GM12878 (cell line): Measurements from ENCODE around the gene HSD17B1. TPM values are rescaled to one million over a fixed set of nuclear protein-coding genes. Genes with fewer than 3 reads are reported as not detected.
"Not testable (repeated sequence)": the region's sequence is repeated elsewhere in the genome, so short reads cannot be mapped to it uniquely, and the experiment has no call there.

Source experiments
- ATAC-seq: fragments of 200-7000 bp; cut with Tn5 transposase; 3 replicates; pipeline ENCODE4 v1.9.1; 2020; ENCODE audit warnings: mild to moderate bottlenecking, moderate library complexity
- BruUV-seq: library from RNA; stranded (reverse); fragments of 400-500 nt; replicated peaks from 2 replicates; lab custom pipeline; 2021; lab: Mats Ljungman, UMichigan
- CTCF ChIA-PET: fragments of 300-600 bp; sonication (Branson Sonifier 250); formaldehyde crosslinking; extraction: SDS; loops from one replicate; lab custom pipeline; 2021; ENCODE audit warnings: inconsistent platforms; lab: Yijun Ruan, JAX
- POLR2A ChIA-PET: fragments of 350-600 bp; formaldehyde crosslinking; extraction: SDS; loops from one replicate; lab custom pipeline; 2021; ENCODE audit warnings: inconsistent platforms; lab: Charles Lee
- RAD21 ChIA-PET: fragments of 300-600 bp; sonication (Branson Sonifier 250); formaldehyde crosslinking; loops from one replicate; lab custom pipeline; 2023; ENCODE audit warnings: antibody characterized with exemption; ENCODE audit not compliant: unreplicated experiment; lab: Charles Lee
- SMC1A ChIA-PET: fragments of 300-600 bp; sonication (Branson Sonifier 250); formaldehyde crosslinking; loops from one replicate; lab custom pipeline; 2023; ENCODE audit not compliant: unreplicated experiment, uncharacterized antibody; lab: Charles Lee
- DNase-seq: peaks from one replicate; pipeline ENCODE4 v3.0.0-alpha.2; 2011; ENCODE audit warnings: low read depth, low spot score
- FAIRE-seq: peaks from 3 replicates; lab custom pipeline; 2011; peaks lifted over from hg19 to GRCh38; lab: Jason Lieb, UNC
- H2AFZ ChIP-seq: 2 replicates; pipeline ENCODE4 v1.6.0; 2011; ENCODE audit warnings: low read depth, low read length, control low read depth; ENCODE audit not compliant: control insufficient read depth
- H3K27ac ChIP-seq: 2 replicates; pipeline ENCODE4 v1.5.1; 2011; ENCODE audit warnings: control low read depth; ENCODE audit not compliant: control insufficient read depth, insufficient read depth
- H3K27me3 ChIP-seq, 2 experiments: replicated peaks in 1 of 2; 2 replicates each; pipeline versions ENCODE4 v1.6.0 to v1.6.1; 2011; ENCODE audit warnings: low read length in 1 of 2; ENCODE audit not compliant: control insufficient read depth in 2 of 2, insufficient read depth in 2 of 2
- H3K36me3 ChIP-seq, 2 experiments: 2 replicates each; pipeline ENCODE4 v1.5.1; 2011; ENCODE audit warnings: low read length in 1 of 2; ENCODE audit not compliant: control insufficient read depth in 2 of 2, insufficient read depth in 2 of 2
- H3K4me1 ChIP-seq: 2 replicates; pipeline ENCODE4 v1.6.1; 2011; ENCODE audit warnings: mild to moderate bottlenecking, low read length, moderate library complexity, mixed read lengths; ENCODE audit not compliant: control insufficient read depth, insufficient read depth
- H3K4me2 ChIP-seq: 2 replicates; pipeline ENCODE4 v1.6.0; 2011; ENCODE audit warnings: control low read depth; ENCODE audit not compliant: control insufficient read depth, insufficient read depth
- H3K4me3 ChIP-seq: fragments of 200-600 bp; sonication (generic); 2 replicates; pipeline ENCODE4 v1.5.1; 2016
- H3K79me2 ChIP-seq: 2 replicates; pipeline ENCODE4 v1.6.0; 2011; ENCODE audit warnings: low read length; ENCODE audit not compliant: control insufficient read depth, insufficient read depth
- H3K9ac ChIP-seq: 2 replicates; pipeline ENCODE4 v1.8.0; 2011; ENCODE audit warnings: low read length, control low read depth, mixed read lengths; ENCODE audit not compliant: control insufficient read depth, insufficient read depth
- H3K9me3 ChIP-seq: replicated peaks from 3 replicates; pipeline ENCODE4 v1.5.1; 2011; ENCODE audit warnings: mild to moderate bottlenecking, low read length; ENCODE audit not compliant: control insufficient read depth, insufficient read depth
- H4K20me1 ChIP-seq: 2 replicates; pipeline ENCODE4 v1.6.0; 2011; ENCODE audit not compliant: control insufficient read depth, insufficient read depth
- MAX ChIP-seq: IDR thresholded peaks from 2 replicates; pipeline ENCODE4 v1.6.1; 2012; ENCODE audit warnings: low read depth, low read length, improper control_type of control experiment
- RELB ChIP-seq: fragments of 450-650 bp; IDR thresholded peaks from 2 replicates; pipeline ENCODE4 v1.6.1; 2017; ENCODE audit warnings: low read depth, mild to moderate bottlenecking, moderate library complexity
- SMC3 ChIP-seq: IDR thresholded peaks from 2 replicates; pipeline ENCODE4 v1.6.1; 2011; ENCODE audit warnings: low read length, improper control_type of control experiment, borderline replicate concordance
- TAF1 ChIP-seq: IDR thresholded peaks from 2 replicates; pipeline ENCODE4 v1.6.1; 2011; ENCODE audit warnings: mild to moderate bottlenecking, low read depth, low read length, borderline replicate concordance
- USF1 ChIP-seq: IDR thresholded peaks from 2 replicates; pipeline ENCODE4 v1.6.1; 2011; ENCODE audit warnings: borderline replicate concordance, low read depth, mild to moderate bottlenecking, moderate library complexity, mixed read lengths, low read length; ENCODE audit not compliant: insufficient read depth; ENCODE audit errors: extremely low read length
- WRNIP1 ChIP-seq: IDR thresholded peaks from 2 replicates; pipeline ENCODE4 v1.6.1; 2011; ENCODE audit warnings: low read depth, low read length, improper control_type of control experiment, borderline replicate concordance
- ZZZ3 ChIP-seq: IDR thresholded peaks from 2 replicates; pipeline ENCODE4 v1.6.1; 2011; ENCODE audit warnings: low read depth; ENCODE audit not compliant: control insufficient read depth, insufficient read length
- WGBS: methylation state at CpG from one replicate; pipeline ENCODE4 v1.1.6; 2016; ENCODE audit warnings: low lambda C conversion rate; ENCODE audit not compliant: insufficient replicate concordance, insufficient coverage; ENCODE audit errors: missing lambda C conversion rate; 5-methylcytosine and 5-hydroxymethylcytosine counted together
- in situ Hi-C: fragments of 300-500 bp; cut with MboI; formaldehyde crosslinking; loops from 9 replicates; pipeline ENCODE4 v1.14.3; 2018; ENCODE audit warnings: mixed read lengths
- intact Hi-C: fragments of 100-400 bp; cut with micrococcal nuclease; formaldehyde crosslinking; loops from one replicate; pipeline ENCODE4 v1.14.2; 2022; ENCODE audit not compliant: unreplicated experiment
- polyA plus RNA-seq, 11 experiments: library from polyadenylated mRNA; depleted of rRNA in 4 of 11; unstranded in 6 of 11; stranded (reverse) in 5 of 11; fragments of >200 nt; fragmentation: Nextera tagmentation in 4 of 11; fragmentation: Illumina TruSeq in 1 of 11; extraction: Ambion mirVana in 4 of 11; extraction: Trizol in 1 of 11; gene quantifications; 1 replicate in 1 of 11; 2 replicates in 10 of 11; pipeline versions ENCODE4 v1.2.1 to v1.2.3, GENCODE V29; 2011 to 2016; ENCODE audit warnings: inconsistent platforms in 2 of 11, missing spikeins in 2 of 11, low read depth in 1 of 11
- total RNA-seq, 4 experiments: library from RNA; depleted of rRNA in 3 of 4; stranded (reverse); fragments of >200 nt in 3 of 4; fragmentation: Illumina TruSeq in 1 of 4; extraction: Trizol in 1 of 4; gene quantifications; 2 replicates each; pipeline versions ENCODE4 v1.2.1 to v1.2.3, GENCODE V29; 2013 to 2021

The HSD17B1 gene
- total and polyA plus RNA-seq, 10 of the 15 experiments (the other 5 are each of a cell fraction or from before 2014, with no cell fraction given): 0.15 to 1.1 (median 0.42) TPM

GRCh38 chr17:42544874-42545283, 7.8 kb upstream of the HSD17B1 start:
- intact Hi-C loops (loop anchor here (5.0 kb wide), 1 partner anchor 217 kb away; the partner anchor contains the start of gene RAMP2), in situ Hi-C loops (no loop called here)
- H3K79me2 ChIP-seq: no peaks in the 10 kb centered on the region
- no peaks in the 10 kb centered on the region for H3K9me3 ChIP-seq
- no peak overlapping the region for H3K4me2 ChIP-seq
- no peak overlapping the region for H2AFZ ChIP-seq
- H3K36me3 ChIP-seq: no peaks in the 10 kb centered on the region; a peak in 2 of 4 replicates
- H3K4me1 ChIP-seq: peaks cover 11% of the 10 kb centered on the region
- WGBS: 79% methylated on average over 8 of the region's 8 CpGs
- no peaks in the 10 kb centered on the region for H3K27me3 ChIP-seq
- DNase-seq (no peak), FAIRE-seq (no peak), ATAC-seq (no peak)
- POLR2A ChIA-PET: interaction anchor here (0.6 kb wide), 1 partner anchor 302 kb away, joined by 3 read pairs; no protein-coding TSS in a partner anchor
- no peaks in the 10 kb centered on the region for H4K20me1 ChIP-seq
- SMC1A ChIA-PET: no interaction called here
- CTCF ChIA-PET: interaction anchor here (1.7 kb wide), 1 partner anchor 136 kb away, joined by 6 read pairs; no protein-coding TSS in a partner anchor
- no TSS peak for BruUV-seq
- no peak overlapping the region for H3K4me3 ChIP-seq
- RAD21 ChIA-PET: no interaction called here
- TF ChIP-seq ZZZ3: no peak
- no peak for TF ChIP-seq SMC3
- TF ChIP-seq MAX: no peak
- no peak for TF ChIP-seq RELB
- TF ChIP-seq USF1: no peak
- TF ChIP-seq TAF1: no peak
- TF ChIP-seq WRNIP1: no peak
- H3K27ac ChIP-seq: no peak overlapping the region
- H3K9ac ChIP-seq: no peak overlapping the region

- H3K27me3 ChIP-seq, H3K4me3 ChIP-seq, ATAC-seq, FAIRE-seq, H3K27ac ChIP-seq, H4K20me1 ChIP-seq, DNase-seq, H3K4me2 ChIP-seq, H3K79me2 ChIP-seq, H2AFZ ChIP-seq, H3K9me3 ChIP-seq, RAD21 ChIA-PET, H3K36me3 ChIP-seq, H3K9ac ChIP-seq, in situ Hi-C loops, BruUV-seq: not testable (repeated sequence)
- peaks cover 11% of the 10 kb centered on the region for H3K4me1 ChIP-seq
- ChIA-PET SMC1A (interaction anchor here (2.0 kb wide), 1 partner anchor 9 kb away, joined by 8 read pairs; the partner anchor contains the start of gene NAGLU), POLR2A (interaction anchor here (0.5 to 0.6 kb wide), 3 partner anchors 260 to 522 kb away, joined by 3 to 4 read pairs (median 3); no protein-coding TSS in a partner anchor), CTCF (interaction anchor here (1.7 kb wide), 1 partner anchor 135 kb away, joined by 6 read pairs; no protein-coding TSS in a partner anchor)
- WGBS: 91% methylated on average over 9 of the region's 9 CpGs
- intact Hi-C loops: loop anchor here (5.0 kb wide), 1 partner anchor 216 kb away; the partner anchor contains the start of gene RAMP2
These were observed 6.8 kb upstream of the HSD17B1 start for GRCh38 chr17:42545755-42546505.
